ENCODE results near the gene OR2J2.
"Not testable (repeated sequence)": the region's sequence is repeated elsewhere in the genome, so short reads cannot be mapped to it uniquely, and the experiment has no call there.

Gene OR2J2

DNA sequence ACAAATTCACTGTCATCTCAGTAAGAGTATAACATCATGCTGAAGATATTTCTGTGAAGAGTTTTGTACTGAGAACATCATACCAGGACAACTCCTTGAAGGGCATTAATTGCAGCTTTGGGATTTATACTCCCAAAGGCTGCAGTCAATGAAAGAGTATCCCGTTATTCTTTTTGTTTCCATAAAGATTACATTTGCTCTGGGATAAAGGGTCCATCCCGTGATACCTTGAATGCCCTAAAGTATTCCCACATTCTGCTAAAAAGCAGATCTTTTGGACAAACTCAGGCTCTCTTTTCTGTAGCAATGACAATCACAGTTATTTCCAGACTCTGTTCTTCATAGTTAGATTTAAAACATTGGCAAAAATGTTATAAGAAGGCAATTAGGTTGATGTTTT lies at the start of gene OR2J2:
Gene OR2J2, plus strand, starts transcription at position 301 of the 400 bp plus-strand sequence. CDS start 2,729 bp downstream, outside the sequence.
- DNase-seq (ENCODE audit: low spot score), result not testable (repeated sequence)

DNA sequence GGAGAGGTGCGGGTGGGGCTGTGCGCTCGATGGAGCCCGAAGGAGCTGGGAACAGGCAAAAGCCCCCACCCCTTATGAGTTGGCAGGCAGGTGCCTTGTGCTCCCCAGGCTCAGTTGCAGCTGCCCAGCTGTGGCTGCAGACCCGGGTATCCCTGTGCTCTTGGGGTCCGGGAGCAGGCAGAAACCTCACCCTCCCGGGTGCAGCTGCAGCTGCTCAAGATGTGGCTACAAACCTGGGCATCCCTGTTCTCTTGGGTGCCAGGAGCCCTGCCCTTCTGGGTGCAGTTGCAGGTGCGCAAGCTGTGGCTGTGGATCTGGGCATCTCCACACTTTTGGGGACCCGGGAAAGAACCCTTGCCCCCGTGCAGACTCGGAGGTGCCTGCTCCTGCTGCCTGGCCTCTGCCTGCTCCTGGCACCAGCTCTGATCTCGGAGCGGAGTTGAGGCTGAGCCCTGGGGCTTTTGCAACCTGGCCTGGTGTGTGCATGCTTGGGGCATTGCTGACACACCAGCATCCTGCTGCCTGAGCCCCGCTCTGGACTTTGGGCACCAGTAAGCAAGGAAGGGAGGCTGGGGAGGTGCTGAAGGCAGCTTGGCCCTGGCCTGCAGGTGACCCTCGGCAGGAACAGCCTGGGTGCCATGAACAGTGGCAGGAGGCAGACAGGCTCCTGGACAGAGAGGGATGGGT lies 41.2 kb upstream of the OR2J2 start:
- no peak for DNase-seq (ENCODE audit: low spot score)

DNA sequence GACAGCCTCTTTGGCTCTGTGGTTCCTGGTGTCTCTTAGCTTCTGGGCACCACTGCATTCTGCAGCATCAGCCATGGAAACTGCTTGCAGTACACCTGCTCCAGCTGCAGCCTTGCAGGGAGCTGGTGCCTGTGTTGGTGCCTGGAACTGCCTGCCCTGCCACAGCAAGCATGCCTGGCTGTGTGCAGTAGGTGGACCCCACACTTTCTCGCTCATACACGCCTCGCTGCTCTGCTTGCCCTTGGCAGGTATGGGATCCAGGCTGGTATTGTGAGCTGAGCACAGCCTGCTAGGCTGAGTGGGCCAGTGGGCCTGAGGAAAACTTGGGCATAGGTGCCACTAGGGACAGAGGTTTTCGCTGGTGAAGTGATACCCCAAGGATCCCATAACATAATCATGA lies 40.1 kb upstream of the OR2J2 start:
- no peak for DNase-seq (ENCODE audit: low spot score)

DNA sequence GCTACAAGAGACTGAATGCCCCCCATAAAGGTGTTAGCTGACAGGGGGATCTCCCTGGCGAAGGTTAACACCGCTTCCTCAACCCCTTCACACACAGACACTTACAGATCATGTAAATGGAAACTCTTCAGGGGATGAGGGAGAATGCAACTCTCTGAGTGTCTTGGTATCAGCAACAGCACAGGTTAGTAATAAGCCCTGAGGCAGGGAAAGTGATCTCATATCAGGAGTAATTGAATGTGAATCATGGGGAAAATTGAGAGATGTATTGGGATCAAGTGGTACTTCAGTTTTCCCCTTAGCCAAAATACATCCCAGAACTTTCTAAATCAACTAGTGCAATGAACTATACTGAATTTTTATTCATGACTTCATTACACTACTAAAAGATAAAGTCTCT lies 39.0 kb upstream of the OR2J2 start:
- DNase-seq (ENCODE audit: low spot score), result no peak

DNA sequence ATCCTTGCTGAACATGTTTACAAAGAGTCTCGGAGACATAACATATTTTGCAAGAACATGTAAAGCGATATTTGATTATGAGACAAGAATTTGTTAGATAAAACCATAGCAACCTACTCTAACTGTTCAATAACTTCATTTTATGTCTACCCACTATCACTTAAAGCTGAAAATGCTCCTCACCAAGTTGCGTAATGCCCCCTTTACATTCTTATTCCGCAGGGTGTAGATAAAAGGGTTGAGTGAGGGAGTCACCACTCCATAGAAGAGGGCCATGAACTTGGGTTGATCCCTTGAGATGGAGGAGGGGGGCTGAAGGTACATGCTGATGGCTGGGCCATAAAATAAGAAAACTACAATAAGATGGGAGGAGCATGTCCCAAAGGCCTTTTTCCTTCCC lies 33.0 kb upstream of the OR2J2 start:
- DNase-seq (ENCODE audit: low spot score), result no peak

DNA sequence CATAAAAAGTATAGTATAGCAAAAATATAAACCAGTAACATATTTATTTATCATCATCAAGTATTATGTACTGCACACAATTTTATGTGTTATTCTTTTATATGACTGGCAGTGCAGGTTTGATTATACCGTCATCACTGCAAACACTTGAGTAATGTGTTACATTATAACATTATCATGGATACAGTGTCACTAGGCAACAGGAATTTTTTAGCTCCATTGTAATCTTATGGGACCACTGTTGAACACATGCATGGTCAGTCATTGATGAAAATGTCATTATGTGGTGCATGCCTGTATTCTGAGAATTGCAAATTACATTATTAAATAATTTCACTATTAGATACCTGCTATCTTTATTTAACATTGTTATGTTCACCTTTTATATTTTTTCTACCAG lies 29.1 kb upstream of the OR2J2 start:
- no peak for DNase-seq (ENCODE audit: low spot score)

DNA sequence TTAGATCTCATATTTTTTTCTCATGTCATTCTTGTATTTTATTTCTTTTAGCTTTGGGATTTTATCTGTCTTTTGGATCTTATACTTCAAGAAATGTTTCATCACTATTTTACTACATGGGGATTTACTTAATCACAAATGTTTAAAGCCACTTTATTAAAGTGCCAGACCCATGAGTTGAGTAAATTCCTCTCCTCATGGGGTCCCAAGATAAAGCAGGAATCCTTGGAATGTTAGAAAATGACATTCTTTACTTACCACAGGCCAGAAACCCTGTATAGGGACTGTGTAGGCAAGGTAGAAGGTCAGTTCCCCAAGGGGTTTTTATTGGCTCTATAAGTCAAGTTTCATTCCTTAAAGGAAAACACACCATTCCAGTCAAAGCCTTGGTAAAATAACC lies 28.4 kb upstream of the OR2J2 start:
- DNase-seq (ENCODE audit: low spot score), result no peak

DNA sequence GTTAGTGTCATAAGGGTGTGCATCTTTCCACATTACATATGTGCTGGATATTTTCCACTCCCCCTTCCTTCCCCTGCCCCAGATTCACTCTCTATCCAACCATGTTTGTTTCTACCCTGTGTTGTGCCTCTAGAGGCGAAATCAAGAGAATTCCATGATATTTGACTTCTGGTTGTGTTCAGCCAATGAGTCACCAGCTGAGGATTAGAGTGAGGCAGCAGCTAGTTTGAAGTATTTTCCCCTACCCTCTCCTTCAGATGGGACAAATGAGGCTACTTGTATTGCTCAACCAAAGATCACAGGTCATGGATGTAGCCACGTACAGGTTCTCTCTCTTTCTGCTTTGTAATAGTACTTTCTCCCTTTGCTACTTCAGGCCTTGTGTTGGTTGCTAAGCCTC lies 24.5 kb upstream of the OR2J2 start:
- DNase-seq (ENCODE audit: low spot score), result no peak

DNA sequence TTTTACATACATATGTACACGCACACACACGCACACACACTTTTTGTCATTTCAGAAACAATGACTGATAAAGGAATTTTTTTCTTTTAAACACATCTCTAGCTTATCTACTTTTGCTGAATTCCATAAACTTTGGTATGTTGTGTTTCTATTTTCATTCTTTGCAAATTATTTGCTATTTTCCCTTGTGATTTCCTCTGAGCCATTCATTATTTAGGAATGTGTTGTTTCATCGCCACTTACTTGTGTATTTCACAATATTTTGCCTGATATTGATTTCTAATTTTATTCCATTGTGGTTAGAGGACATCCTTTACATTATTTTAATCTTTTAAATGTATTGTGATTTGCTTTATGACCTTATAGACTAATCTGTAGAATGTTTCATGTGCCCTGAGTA lies 23.6 kb upstream of the OR2J2 start:
- no peak for DNase-seq (ENCODE audit: low spot score)

DNA sequence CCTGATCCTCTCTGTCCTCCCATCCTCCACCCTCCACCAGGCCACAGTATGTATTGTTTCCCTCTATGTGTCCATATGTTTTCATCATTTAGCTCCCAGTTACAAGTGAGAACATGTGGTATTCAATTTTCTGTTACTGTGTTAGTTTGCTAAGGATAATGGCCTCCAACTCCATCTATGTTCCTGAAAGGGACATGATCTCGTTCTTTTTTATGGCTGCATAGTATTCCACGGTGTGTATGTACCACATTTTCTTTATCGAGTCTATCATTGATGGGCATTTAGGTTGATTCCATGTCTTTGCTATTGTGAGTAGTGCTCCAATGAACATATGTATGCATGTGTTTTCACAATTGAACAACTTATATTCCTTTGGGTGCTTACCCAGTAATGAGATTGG lies 21.3 kb upstream of the OR2J2 start:
- not testable (repeated sequence) for DNase-seq (ENCODE audit: low spot score)

DNA sequence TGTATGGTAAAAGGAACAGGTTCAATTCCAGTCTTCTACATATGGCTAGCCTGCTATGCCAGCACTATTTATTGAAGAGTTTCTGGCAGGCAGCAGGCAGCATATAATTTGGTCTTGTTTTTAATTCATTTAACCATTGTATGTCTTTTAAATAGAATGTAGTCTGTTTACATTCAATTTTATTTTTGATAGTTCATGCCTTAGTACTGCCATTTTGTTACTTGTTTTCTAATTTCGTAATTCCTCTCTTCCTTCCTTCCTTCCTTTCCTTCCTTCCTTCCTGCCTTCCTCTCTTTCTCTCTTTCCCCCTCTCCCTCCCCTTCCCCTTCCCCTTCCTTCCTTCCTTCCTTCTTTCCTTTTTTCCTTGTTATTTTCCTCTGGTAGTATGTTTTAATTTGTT lies 17.6 kb upstream of the OR2J2 start:
- DNase-seq (ENCODE audit: low spot score), result no peak

DNA sequence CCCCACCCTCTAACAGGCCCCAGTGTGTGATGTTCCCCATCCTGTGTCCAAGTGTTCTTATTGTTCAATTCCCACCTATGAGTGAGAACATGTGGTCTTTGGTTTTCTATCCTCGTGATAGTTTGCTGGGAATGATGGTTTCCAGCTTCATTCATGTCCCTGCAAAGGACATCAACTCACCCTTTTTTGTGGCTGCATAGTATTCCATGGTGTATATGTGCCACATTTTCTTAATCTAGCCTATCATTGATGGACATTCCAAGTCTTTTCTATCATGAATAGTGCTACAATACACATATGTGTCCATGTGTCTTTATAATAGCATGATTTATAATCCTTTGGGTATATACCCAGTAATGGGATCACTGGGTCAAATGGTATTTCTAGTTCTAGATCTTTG lies 15.5 kb upstream of the OR2J2 start:
- not testable (repeated sequence) for DNase-seq (ENCODE audit: low spot score)

DNA sequence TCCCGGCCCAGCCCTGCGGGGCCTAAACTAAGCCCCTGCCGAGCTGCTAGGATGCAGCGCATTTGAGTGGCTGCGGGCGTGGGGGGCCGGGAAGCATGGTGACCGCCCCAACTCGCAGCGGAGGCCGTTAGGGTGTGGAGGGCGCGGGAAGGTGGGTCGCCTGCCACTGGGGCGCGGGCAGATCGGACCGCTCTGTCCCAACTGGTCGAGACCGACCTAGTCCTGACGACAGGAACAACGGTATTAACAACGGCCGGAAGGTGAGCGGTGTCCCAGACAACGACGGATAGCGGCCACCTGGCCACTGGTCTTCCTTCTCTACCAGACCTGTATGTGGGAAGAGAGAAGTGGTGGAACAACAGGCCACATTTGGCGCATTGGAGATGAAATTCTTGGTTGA lies 10.8 kb upstream of the OR2J2 start:
- not testable (repeated sequence) for DNase-seq (ENCODE audit: low spot score)

DNA sequence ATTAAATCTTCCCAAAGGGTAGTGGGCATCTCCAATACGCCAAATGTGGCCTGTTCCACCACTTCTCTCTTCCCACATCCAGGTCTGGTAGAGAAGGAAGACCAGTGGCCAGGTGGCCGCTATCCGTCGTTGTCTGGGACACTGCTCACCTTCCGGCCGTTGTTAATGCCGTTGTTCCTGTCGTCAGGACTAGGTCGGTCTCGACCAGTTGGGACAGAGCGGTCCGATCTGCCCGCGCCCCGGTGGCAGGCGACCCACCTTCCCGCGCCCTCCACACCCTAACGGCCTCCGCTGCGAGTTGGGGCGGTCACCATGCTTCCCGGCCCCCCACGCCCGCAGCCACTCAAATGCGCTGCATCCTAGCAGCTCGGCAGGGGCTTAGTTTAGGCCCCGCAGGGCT lies 5.1 kb upstream of the OR2J2 start:
- not testable (repeated sequence) for DNase-seq (ENCODE audit: low spot score)

DNA sequence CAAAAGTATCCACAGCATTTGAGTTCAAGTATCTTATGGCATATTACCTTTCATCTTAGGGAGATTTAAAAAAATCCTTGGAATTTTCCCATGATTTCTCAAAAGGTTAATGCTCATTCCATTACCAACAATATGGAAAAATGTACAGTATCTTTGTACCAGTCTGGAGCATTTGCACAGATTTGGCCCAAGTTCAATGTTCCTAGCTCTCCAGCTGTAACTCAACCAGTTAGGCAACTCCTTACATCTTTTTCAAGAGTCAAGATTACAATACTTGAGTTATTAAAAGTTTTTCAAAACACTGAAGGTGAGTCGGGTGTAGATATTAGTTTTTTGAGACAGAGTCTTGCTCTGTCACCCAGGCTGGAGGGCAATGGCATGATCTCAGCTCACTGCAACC lies 1.0 kb downstream of the OR2J2 start:
- no peak for DNase-seq (ENCODE audit: low spot score)

DNA sequence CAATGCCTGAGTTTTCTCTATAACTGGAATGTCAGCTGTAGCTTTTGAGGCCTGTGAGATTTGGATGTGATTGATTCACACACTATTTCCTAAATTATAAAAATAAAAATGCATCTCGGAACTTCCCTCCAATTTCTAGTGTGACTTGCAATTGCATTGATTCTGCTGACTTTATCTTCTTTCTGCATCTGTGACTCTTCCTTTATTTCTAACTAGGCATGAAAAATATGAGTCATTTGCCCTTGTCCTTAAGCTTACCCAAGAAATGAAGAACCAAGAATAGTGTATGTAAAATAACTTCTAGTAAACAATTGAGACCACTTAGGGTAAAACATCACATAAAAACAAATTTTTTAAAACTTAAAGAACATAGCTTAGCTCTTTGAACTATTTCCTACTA lies 12.9 kb downstream of the OR2J2 start:
- DNase-seq (ENCODE audit: low spot score), result no peak

DNA sequence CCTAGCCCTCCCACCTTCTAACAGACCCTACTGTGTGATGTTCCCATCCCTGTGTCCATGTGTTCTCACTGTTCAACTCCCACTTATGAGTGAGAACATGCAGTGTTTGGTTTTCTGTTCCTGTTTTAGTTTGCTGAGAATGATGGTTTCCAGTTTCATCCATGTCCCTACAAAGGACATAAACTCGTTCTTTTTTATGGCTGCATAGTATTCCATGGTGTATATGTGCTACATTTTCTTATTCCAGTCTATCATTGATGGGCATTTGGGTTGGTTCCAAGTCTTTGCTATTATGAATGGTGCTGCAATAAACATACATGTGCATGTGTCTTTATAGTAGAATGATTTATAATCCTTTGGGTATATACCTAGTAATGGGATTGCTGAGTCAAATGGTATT lies 18.0 kb downstream of the OR2J2 start:
- not testable (repeated sequence) for DNase-seq (ENCODE audit: low spot score)

DNA sequence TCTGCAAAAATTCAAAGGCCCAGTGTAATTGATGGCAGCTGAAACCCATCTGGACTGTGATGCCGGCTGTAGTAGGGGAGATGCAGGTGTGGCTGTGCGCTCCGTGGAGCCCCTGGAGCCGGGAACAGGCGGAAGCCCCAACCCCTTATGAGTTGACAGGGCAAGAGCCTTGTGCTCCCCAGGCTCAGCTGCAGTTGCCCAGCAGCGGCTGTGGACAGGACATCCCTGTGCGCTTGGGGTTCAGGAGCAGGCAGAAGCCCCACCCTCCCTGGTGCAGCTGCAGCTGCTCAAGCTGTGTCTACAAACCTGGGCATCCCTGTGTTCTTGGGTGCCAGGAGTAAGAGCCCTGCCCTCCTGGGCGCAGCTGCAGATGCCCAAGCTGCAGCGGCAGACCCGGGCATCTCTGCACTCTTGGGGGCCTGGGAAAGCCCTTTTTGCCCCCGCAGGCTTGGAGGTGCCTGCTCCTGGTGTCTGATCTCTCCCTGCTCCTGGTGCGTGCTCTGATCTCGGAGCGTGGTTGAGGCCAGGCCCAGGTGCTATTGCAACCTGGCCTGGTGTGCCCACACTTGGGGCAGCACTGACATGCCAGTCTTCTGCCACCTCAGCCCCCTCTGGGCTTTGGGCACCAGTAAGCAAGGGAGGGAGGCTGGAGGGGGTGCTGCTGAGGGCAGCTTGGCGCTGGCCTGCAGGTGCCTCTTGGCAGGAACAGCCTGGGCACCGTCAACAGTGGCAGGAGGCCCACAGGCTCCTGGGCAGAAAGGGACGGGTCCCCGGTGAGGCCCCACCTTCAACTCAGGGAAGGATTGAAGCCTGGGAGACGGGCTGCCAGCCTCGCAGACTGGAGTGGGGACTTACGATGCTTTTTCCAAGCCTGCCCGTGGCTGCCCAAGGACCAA lies 30.3 kb downstream of the OR2J2 start:
- no peak for DNase-seq (ENCODE audit: low spot score)

DNA sequence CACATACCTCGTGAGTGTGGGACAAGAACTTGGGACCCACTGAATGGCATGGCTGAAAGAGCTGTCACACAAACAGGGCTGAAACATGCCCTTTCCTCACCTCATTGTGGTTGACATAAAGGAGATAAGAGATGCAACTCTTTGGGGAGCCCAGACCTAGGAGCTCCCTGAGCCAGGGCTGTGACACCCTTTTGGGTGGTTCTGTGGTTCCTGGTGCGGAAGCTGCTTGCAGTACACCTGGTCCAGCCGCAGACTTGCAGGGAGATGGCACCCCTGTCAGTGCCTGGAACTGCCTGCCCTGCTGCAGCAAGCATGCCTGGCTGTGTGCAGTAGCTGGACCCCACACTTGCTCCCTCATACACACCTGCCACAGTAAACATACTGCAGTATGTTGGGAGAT lies 31.3 kb downstream of the OR2J2 start:
- DNase-seq (ENCODE audit: low spot score), result no peak

DNA sequence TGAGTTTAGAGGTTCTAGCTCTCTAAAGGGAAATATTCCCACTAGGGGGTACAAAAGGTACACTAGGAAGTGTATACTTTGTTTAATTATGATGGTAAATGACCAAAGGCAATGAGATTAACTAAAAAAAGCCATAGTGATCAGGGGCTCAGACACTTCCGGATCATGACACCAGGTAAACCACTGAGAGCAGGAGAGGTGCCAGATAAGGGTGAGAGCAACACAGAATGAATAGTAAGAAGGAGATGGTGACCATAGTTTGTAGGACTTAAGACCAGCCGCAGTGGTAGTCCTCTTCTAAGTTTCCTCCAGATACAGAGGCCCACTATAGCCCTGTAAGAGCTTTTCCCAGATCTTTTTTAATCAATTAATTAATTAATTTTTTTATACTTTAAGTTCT lies 40.8 kb downstream of the OR2J2 start:
- DNase-seq (ENCODE audit: low spot score), result no peak

DNA sequence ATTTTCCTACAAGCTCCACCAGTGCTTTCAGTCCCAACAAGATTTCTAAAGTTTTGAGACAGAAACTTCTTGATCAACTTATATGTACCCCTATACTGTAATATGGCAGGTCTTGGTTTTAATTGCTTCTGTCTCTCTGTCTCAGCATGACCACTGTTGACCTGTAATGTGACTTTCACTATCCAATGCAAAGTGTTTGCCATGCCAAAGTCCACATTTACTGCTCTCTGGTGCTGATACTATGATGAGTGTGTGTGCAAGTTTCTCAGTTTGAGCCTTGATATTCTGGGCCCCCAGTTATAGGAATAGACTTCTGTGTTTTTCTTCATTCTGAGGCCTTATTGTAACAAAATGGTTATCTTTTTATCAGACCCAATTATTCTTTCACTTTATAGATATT lies 45.8 kb downstream of the OR2J2 start:
- no peak for DNase-seq (ENCODE audit: low spot score)

DNA sequence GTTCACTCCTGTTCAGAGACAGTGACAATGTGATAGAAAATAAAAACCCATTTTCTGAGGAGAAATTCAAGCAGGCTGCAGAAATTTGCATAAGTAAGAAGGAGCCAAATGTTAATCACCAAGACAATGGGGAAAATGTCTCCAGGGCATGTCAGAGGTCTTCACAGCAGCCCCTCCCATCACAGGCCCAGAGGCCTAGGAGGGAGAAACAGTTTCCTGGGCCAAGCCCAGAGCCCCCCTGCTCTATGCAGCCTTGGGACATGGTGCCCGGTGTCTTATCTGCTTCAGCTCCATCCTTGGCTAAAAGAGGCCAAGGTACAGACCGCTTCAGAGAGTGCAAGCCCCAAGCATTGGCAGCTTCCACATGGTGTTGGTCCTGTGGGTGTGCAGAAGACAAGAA lies 46.5 kb downstream of the OR2J2 start:
- not testable (repeated sequence) for DNase-seq (ENCODE audit: low spot score)

DNA sequence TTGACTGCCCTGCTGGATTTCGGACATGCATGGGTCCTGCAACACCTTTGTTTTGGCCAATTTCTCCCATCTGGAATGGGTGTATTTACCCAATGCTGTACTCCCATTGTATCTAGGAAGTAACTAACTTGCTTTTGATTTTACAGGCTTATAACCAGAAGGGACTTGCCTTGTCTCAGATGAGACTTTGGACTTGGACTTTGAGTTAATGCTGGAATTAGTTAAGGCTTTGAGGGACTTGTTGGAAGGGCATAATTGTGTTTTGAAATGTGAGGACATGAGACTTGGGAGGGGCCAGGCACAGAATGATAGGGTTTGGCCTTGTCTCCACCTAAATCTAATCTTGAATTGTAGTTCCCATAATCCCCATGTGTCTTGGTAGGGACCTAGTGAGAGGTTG lies 47.3 kb downstream of the OR2J2 start:
- not testable (repeated sequence) for DNase-seq (ENCODE audit: low spot score)
